VCaP (cell line): ENCODE results near the gene SH3PXD2A.

Experiments
- H3K27ac ChIP-seq: fragments of 450-650 bp; 2 replicates; pipeline ENCODE4 v1.5.1; 2017
- CTCF ChIP-seq: fragments of 450-650 bp; conservative IDR thresholded peaks from 2 replicates; pipeline ENCODE4 v1.5.1; 2017; ENCODE audit warnings: mild to moderate bottlenecking, moderate library complexity

SH3PXD2A gene

GRCh38 chr10:103806395-103807187 is 48.8 kb downstream of the SH3PXD2A start:
- no peak for TF ChIP-seq CTCF

GRCh38 chr10:103805781-103806180 is 49.6 kb downstream of the SH3PXD2A start:
- TF ChIP-seq CTCF = no peak
- no peak overlapping the region for H3K27ac ChIP-seq

More at GRCh38 chr10:103806395-103807187, 48.8 kb downstream of the SH3PXD2A start:
- no peak overlapping the region for H3K27ac ChIP-seq

GRCh38 chr10:103804871-103805270 is 50.5 kb downstream of the SH3PXD2A start:
- TF ChIP-seq CTCF = no peak
- H3K27ac ChIP-seq = peak overlapping the region; percentile 71

- TF ChIP-seq CTCF = no peak
- peak overlapping the region; percentile 71 for H3K27ac ChIP-seq
Observed at GRCh38 chr10:103803941-103804340, 51.4 kb downstream of the SH3PXD2A start.

DNA sequence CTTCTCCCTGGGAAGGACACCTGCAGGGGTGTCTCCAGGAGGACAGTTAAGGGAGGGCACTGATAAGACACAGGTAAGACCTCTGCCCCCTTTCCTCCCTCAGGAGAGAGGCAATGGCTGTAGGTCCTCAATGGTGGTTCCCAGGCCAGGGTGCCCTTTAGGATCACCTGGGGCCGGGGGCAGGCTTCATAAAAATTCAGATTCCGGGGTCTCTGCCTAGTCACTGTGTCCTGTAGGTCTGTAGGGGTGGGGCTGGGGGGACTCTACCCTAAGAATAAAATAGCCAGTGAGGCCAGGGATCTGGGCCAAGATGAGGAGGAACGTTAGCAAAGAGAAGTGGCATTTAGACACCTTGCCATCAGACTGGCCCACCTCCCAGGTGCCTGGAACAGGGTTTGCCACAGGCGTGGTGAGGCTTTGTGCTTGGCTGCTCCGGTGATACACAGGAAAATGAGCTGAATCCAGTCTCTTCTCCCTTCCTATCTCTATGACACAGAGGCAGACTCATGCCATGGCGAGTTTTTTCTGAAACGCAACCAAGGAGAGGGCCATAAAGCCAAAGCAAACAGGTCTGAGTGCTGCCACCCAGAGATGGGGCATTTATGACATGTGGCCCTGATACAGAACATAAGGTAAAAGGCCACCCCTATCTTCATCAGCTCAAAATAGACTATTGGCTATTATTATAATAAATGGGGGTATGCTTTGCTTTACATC is 52.6 kb downstream of the SH3PXD2A start:
- TF ChIP-seq CTCF = 0 out of 2 replicates have a peak, but pooled peaks have one; percentile 9
- peak overlapping the region; percentile 71 for H3K27ac ChIP-seq

- TF ChIP-seq CTCF = no peak
- H3K27ac ChIP-seq = peak overlapping the region; percentile 71
Observed at GRCh38 chr10:103802081-103802480, 53.3 kb downstream of the SH3PXD2A start.

GRCh38 chr10:103800789-103801540 is 54.4 kb downstream of the SH3PXD2A start:
- peak overlapping the region; percentile 71 for H3K27ac ChIP-seq
- no peak for TF ChIP-seq CTCF
